GM21526 (cell line): Measurements from ENCODE around the gene SAP130.

Experiments
- ATAC-seq: cut with Tn5 transposase; IDR thresholded peaks from one replicate; pipeline ENCODE4 v1.9.1; 2021; ENCODE audit warnings: moderate library complexity; ENCODE audit not compliant: unreplicated experiment, low FRiP score

Gene SAP130

GRCh38 chr2:127901339-127902056 lies 126.4 kb downstream of the SAP130 start:
- ATAC-seq = no peak

DNA sequence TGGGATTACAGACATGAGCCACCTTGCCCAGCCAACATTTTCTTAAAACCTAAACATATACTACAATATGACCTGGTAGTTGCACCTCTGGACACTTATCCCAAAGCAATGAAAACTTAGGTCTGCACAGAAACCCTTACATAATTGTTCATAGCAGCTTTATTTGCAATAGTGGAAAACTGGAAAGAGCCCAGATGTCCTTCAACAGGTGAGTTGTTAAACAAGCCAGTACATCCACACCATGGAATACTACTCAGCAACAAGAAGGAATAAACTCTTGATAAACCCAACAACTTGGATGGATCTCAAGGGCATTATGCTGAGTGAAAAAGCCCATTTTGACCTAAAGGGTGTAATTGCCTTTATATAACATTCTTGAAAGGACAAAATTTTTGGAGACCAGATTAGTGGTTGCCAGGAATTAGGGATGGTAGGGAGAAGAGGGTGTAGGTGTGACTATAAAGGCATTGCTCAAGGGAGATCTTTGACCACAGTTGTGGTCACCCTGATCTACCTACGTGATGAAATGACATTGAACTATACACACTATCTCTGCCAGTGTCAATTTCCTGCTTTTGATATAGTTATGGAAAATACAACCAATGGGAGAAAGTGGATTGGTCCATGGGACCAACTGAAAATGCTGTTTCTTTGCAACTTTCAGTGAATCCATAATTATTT lies 130.2 kb downstream of the SAP130 start:
- ATAC-seq = no peak

GRCh38 chr2:127893494-127893893 lies 134.4 kb downstream of the SAP130 start:
- no peak for ATAC-seq

DNA sequence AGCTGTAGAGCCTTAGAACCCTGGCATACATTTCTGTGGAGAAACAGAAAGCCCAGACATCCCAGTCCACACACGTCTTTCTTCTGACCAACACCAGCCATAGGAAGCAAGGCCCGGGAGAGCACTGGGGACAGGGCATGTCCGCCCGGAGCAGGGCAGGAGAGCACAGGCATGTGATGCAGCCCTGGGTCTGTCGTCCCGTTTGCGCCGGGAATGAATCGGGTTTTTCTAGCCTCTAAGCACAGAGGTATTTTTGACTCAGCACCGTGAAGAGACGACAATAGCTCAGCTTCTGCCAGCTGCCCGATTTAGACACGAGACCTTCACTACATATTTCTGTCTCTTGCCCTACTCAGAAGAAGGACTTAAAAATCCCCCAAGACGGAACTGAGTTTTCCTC lies 134.8 kb downstream of the SAP130 start:
- no peak for ATAC-seq

DNA sequence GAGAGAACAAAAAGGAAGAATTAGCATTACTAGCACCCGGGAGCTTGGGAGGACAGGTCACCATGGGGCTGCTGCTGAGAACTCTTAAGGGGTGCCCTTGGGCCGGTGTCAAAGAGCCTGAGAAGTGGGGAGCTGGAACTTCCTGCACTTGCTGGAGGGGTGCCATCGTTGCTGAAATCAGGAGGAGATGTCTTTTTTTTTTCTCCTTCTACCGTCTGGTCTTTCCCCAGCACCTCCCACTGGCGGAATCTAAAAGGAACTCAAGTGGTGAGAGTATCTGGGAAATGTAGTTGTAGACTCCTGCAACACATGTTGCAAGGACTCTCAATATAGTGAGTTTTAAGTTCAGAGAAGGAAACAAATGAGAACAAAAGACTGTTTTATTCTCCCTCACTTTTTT lies 136.0 kb downstream of the SAP130 start:
- no peak for ATAC-seq
